ENCODE data around the gene CDK5RAP2.

DNA sequence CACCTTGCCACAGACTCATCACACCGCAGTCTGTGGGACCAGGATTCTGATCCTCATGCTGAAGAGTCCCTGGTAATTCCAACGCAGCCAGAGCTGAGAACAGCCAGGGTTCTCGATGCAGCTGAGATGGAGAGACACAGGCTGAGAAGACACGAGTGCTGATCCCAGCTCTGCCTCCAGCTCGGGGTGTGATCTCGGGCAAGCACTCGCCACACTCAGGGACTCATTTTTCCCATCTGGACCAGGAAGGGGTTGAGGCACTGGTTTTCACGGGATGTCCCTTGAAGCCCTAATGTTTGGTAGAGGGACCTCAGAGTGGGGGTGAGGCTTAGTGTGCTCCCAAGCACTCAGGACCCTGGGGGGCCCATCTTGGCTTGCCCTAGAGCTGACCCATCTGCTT lies 200.4 kb downstream of the CDK5RAP2 start:
- TF ChIP-seq, protein P1, sequence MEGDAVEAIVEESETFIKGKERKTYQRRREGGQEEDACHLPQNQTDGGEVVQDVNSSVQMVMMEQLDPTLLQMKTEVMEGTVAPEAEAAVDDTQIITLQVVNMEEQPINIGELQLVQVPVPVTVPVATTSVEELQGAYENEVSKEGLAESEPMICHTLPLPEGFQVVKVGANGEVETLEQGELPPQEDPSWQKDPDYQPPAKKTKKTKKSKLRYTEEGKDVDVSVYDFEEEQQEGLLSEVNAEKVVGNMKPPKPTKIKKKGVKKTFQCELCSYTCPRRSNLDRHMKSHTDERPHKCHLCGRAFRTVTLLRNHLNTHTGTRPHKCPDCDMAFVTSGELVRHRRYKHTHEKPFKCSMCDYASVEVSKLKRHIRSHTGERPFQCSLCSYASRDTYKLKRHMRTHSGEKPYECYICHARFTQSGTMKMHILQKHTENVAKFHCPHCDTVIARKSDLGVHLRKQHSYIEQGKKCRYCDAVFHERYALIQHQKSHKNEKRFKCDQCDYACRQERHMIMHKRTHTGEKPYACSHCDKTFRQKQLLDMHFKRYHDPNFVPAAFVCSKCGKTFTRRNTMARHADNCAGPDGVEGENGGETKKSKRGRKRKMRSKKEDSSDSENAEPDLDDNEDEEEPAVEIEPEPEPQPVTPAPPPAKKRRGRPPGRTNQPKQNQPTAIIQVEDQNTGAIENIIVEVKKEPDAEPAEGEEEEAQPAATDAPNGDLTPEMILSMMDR (IDR thresholded peaks at IDR 0.05) = no peak
- TF ChIP-seq POLR2AphosphoS5 (IDR thresholded peaks at IDR 0.05; ENCODE audit: insufficient read depth in 1 of 2, low read depth in 1 of 2) = no peak

Data from vagina (tissue), 2 donors.